DOHH2 (cell line): ENCODE data around the gene VPS29.

ENCODE experiments used
- CTCF ChIP-seq: fragments of 200-600 bp; sonication (generic); IDR thresholded peaks from one replicate; pipeline ENCODE4 v1.5.1; 2014; ENCODE audit warnings: antibody characterized with exemption, mild to moderate bottlenecking, low read depth, low read length; ENCODE audit not compliant: poor library complexity, severe bottlenecking
- EZH2phosphoT487 ChIP-seq: fragments of 200-600 bp; sonication (generic); IDR thresholded peaks from 2 replicates; pipeline ENCODE4 v1.6.1; 2017; ENCODE audit warnings: borderline replicate concordance, mild to moderate bottlenecking, antibody characterized with exemption, low read length, moderate library complexity, mixed read lengths

- TF ChIP-seq CTCF: no peak
- TF ChIP-seq EZH2phosphoT487: no peak
Measured at GRCh38 chr12:110501399-110501751, 536 bp downstream of the VPS29 start.
